GM10266 (cell line): ENCODE data around the gene ADAMTS16.

Source experiments
- DNase-seq: peaks from one replicate; pipeline ENCODE4 v3.0.0; 2012; ENCODE audit errors: extremely low spot score
- CTCF ChIP-seq: IDR thresholded peaks from 2 replicates; pipeline ENCODE4 v1.5.1; 2012; ENCODE audit warnings: mild to moderate bottlenecking, low read depth; ENCODE audit not compliant: control insufficient read depth, insufficient read depth; ENCODE audit errors: missing control alignments

The ADAMTS16 gene

GRCh38 chr5:5341531-5342292 lies 201.6 kb downstream of the ADAMTS16 start:
- no peak for DNase-seq
- no peak for TF ChIP-seq CTCF

- DNase-seq: no peak
- no peak for TF ChIP-seq CTCF
These were observed 202.7 kb downstream of the ADAMTS16 start for GRCh38 chr5:5342784-5343183.

- DNase-seq: no peak
- TF ChIP-seq CTCF: no peak
These were observed 203.4 kb downstream of the ADAMTS16 start for GRCh38 chr5:5343568-5343967.

- no peak for DNase-seq
These were observed 204.0 kb downstream of the ADAMTS16 start for GRCh38 chr5:5344051-5344571.

GRCh38 chr5:5344606-5345005 lies 204.5 kb downstream of the ADAMTS16 start:
- no peak for TF ChIP-seq CTCF
- DNase-seq: no peak

More at GRCh38 chr5:5344051-5344571, 204.0 kb downstream of the ADAMTS16 start:
- TF ChIP-seq CTCF: no peak

GRCh38 chr5:5347442-5347841 lies 207.3 kb downstream of the ADAMTS16 start:
- no peak for DNase-seq

GRCh38 chr5:5348135-5348534 lies 208.0 kb downstream of the ADAMTS16 start:
- TF ChIP-seq CTCF: no peak
- DNase-seq: no peak

More at GRCh38 chr5:5347442-5347841, 207.3 kb downstream of the ADAMTS16 start:
- TF ChIP-seq CTCF: no peak
